Fibroblast of skin of left quadriceps (primary cell): Measurements from ENCODE around the gene SLC41A3.
"Not testable (repeated sequence)": the region's sequence is repeated elsewhere in the genome, so short reads cannot be mapped to it uniquely, and the experiment has no call there.

Experiments
- DNase-seq, 2 experiments: peaks; one replicate each; pipeline ENCODE4 v3.0.0-alpha.2; 2013; ENCODE audit warnings: low read depth in 2 of 2

Gene SLC41A3

GRCh38 chr3:126003447-126004190 lies 80.3 kb downstream of the SLC41A3 start:
- no peak for DNase-seq

GRCh38 chr3:126002189-126002588 lies 81.7 kb downstream of the SLC41A3 start:
- DNase-seq, result no peak

GRCh38 chr3:125996751-125997150 lies 87.2 kb downstream of the SLC41A3 start:
- not testable (repeated sequence) for DNase-seq

DNA sequence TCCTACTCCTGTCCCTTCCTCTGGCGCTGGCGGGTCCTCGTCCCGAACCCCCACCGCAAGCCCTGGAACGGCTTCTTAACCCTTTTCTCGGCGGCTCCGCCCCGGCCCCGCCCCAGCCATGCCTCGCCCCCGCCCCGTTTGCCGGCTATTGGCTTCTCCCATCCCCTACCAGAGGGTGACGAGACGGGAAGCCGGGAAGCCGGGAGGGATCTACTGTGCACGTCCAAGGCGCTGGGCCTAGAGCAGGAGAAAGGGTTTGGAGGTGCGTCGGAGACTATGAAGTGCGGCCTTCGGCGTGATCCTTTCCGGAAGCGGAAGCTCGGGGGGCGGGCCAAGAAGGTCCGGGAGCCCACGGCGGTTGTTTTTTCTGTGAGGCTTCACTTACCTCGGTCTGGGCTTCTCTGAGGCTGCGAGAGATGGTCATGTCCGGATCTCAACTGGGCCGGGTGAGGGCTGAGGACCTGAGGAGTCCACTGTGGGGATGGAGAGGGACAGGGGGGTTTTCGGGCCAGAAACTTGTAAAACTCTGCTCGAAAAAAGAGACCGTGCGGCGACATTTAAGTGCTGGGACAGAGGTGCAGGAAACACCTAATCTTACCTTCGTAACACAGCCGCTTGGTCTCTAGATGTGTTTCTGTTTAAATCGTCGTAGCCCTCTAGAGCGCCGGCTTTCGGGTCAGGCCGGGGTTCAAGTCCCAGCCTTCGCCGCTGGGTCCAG lies 93.5 kb downstream of the SLC41A3 start:
- peak; percentile 76 to 79 for DNase-seq

DNA sequence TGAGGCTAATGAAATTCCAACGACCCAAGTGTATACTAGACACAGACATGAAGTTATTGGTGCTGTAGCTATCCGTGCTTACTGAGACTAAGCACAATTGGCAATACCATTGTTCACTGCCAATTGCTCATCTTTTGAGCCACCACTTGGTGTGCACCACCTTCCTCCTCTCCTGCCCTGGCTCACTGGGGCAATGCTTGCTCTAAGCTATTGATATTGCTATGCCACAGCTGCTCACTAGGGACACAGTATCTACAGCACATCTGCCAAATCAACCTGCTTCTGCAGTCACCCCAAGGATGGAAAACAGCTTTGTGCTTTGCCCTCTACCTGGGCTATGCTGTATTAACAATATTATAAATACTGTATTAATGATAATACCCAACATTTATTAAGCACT lies 99.0 kb downstream of the SLC41A3 start:
- DNase-seq, result not testable (repeated sequence)

DNA sequence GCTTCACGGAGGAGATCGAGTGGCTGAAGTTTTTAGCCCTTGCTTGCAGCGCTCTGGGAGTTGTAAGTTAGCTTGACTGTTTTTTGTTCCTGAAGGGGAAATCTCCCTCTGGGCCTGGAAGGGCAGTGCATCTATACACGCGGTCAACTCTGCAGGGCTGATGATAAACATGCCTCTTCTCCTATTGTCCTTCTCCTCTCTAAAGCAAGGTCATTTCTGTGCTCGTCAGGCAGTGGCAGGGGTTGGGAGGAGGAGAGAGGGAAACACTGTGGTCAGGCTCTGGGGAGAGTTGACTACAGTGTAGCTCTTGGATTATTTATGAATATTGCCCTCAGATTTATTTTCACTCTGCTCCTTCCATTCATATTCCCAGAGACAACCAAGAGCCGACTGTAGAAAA lies 106.8 kb downstream of the SLC41A3 start:
- not testable (repeated sequence) for DNase-seq

DNA sequence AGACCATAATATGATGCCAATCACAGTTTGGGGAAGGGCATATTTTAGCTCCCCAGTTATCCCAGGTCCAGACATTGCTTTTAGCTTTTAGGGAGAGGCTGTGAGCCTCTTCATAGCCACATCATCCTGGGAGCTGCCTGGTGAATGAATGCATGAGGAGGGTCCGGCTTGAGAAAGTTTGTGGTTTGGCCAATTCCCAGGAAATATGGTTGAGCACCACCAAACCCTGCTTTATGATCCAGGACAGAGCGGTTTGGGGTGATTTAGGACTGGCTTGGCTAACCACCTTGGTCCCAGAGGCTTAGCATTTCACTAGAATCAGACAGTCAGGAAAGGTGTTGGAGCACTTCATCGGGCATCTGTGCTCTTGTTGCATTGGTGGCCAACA lies 107.9 kb downstream of the SLC41A3 start:
- DNase-seq, result peak; percentile 15 to 20

- DNase-seq, result not testable (repeated sequence)
Measured at GRCh38 chr3:125975245-125976002, 108.5 kb downstream of the SLC41A3 start.

GRCh38 chr3:125971997-125972944 lies 111.7 kb downstream of the SLC41A3 start:
- DNase-seq, result not testable (repeated sequence)

- not testable (repeated sequence) for DNase-seq
Measured at GRCh38 chr3:125968701-125969592, 115.0 kb downstream of the SLC41A3 start, which contains the start of gene ROPN1B. Gene ROPN1B (plus strand): TSS chr3:125969178. CDS start chr3:125972055, 2,877 bp downstream.

GRCh38 chr3:125968121-125968520 lies 115.8 kb downstream of the SLC41A3 start:
- DNase-seq, result not testable (repeated sequence)

DNA sequence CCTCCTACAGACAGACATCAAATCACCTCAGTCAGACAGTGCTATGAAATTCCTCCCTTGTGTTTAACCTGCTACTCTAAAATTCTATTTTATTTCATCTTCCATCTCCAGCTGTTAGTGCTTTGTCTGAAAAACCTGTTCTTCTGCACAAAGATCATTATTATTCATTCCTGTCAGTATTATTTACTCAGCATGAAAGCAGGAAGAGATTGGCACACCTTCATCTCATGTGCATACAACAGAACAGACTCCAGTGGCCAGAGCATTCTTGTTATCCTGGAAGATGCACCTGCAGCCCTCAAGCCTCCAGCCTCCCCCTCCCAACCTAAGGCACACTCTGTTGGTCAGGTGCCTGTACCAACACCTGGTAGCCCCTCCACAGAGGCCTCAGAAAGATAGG lies 116.8 kb downstream of the SLC41A3 start:
- DNase-seq, result no peak

DNA sequence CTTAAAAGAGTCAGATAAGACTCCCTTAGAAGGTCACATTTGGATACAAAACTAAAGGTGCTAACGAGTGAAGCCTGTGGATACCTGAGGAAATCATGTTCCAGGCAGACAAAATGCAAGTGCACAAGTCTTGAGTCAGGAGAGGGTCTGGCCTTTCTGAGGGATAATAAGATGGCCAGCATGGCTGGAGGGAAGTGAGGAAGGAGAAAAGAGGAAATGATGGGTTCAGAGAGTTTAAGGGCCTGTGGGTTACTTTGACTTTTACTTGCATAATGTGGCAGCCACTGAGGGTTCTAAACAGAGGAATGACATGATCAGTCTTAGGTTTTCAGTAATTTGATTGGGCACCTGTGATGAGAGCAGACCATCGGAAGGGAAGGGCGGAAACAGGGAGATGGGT lies 118.4 kb downstream of the SLC41A3 start:
- no peak for DNase-seq

- not testable (repeated sequence) for DNase-seq
Measured at GRCh38 chr3:125963834-125964233, 120.1 kb downstream of the SLC41A3 start.

DNA sequence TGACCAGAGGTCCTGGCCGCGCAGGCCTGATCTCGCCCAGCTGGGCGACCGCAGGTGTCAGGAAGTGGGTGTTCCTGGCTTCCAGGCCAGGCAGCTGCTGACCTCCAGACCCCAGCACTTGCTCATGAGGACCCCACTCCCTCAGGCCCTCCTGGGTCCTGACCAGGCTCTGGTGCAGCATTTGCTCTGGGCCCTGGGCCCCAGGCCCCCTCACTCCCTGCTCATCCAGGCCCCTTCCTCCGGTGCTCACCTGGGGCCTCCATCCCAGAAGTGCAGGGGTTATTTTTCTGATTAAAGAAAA lies 122.7 kb downstream of the SLC41A3 start:
- DNase-seq, result no peak

- DNase-seq, result no peak
Measured at GRCh38 chr3:125960456-125961288, 123.3 kb downstream of the SLC41A3 start.

GRCh38 chr3:125960066-125960424 lies 123.9 kb downstream of the SLC41A3 start:
- DNase-seq, result no peak

- DNase-seq, result no peak
Measured at GRCh38 chr3:125959317-125960065, 124.4 kb downstream of the SLC41A3 start.
